H1 (cell line): ENCODE measurements around the gene DERL2. TPM values are rescaled to one million over a fixed set of nuclear protein-coding genes. Genes with fewer than 3 reads are reported as not detected.

Experiments used
- CTCF ChIA-PET: fragments of 300-600 bp; sonication (Branson Sonifier 250); formaldehyde crosslinking; loops from one replicate; lab custom pipeline; 2021; ENCODE audit not compliant: partially characterized antibody; lab: Charles Lee
- POLR2A ChIA-PET: fragments of 300-600 bp; sonication (Branson Sonifier 250); formaldehyde crosslinking; loops from one replicate; lab custom pipeline; 2021; ENCODE audit warnings: inconsistent platforms; ENCODE audit not compliant: partially characterized antibody; lab: Charles Lee
- DNase-seq, 2 experiments: peaks; one replicate each; pipeline versions ENCODE4 v3.0.0 to v3.0.0-alpha.2; 2010 to 2022; ENCODE audit warnings: low spot score in 2 of 2, low read depth in 1 of 2, mixed read lengths in 1 of 2
- FAIRE-seq: peaks from 2 replicates; lab custom pipeline; 2011; peaks lifted over from hg19 to GRCh38; lab: Jason Lieb, UNC
- H2AFZ ChIP-seq: 2 replicates; pipeline ENCODE4 v1.8.1; 2012; ENCODE audit warnings: low read length, inconsistent platforms
- H2AK5ac ChIP-seq: 2 replicates; pipeline ENCODE4 v1.6.1; 2013; ENCODE audit warnings: low read depth, low read length
- H2BK120ac ChIP-seq: replicated peaks from 2 replicates; pipeline ENCODE3; 2013; ENCODE audit warnings: low read depth, low read length, inconsistent platforms
- H2BK12ac ChIP-seq: 2 replicates; pipeline ENCODE4 v1.6.1; 2013; ENCODE audit warnings: low read depth, low read length
- H2BK15ac ChIP-seq: 2 replicates; pipeline ENCODE4 v1.6.1; 2013; ENCODE audit warnings: low read length
- H2BK20ac ChIP-seq: 2 replicates; pipeline ENCODE4 v1.6.1; 2013; ENCODE audit warnings: low read length
- H2BK5ac ChIP-seq: 2 replicates; pipeline ENCODE4 v1.6.1; 2013; ENCODE audit warnings: low read depth, low read length
- H3K14ac ChIP-seq: 2 replicates; pipeline ENCODE4 v1.6.1; 2013; ENCODE audit warnings: inconsistent platforms; ENCODE audit not compliant: insufficient read length
- H3K18ac ChIP-seq: 2 replicates; pipeline ENCODE4 v1.6.1; 2013; ENCODE audit warnings: low read length; ENCODE audit errors: extremely low read depth
- H3K23ac ChIP-seq: 2 replicates; pipeline ENCODE4 v1.6.1; 2013; ENCODE audit warnings: inconsistent platforms; ENCODE audit not compliant: insufficient read length
- H3K23me2 ChIP-seq: 2 replicates; pipeline ENCODE4 v1.6.1; 2013; ENCODE audit warnings: low read depth, low read length
- H3K27ac ChIP-seq: 2 replicates; pipeline ENCODE4 v1.6.1; 2011; ENCODE audit warnings: low read depth, low read length, inconsistent platforms
- H3K27me3 ChIP-seq, 4 experiments: replicated peaks in 1 of 4; 1 replicate in 1 of 4; 2 replicates in 3 of 4; pipeline versions ENCODE4 v1.6.1 to v1.8.1; 2011 to 2013; ENCODE audit warnings: low read length in 3 of 4, mild to moderate bottlenecking in 3 of 4, inconsistent platforms in 2 of 4, mixed read lengths in 2 of 4, moderate library complexity in 1 of 4; ENCODE audit not compliant: control insufficient read depth in 3 of 4, insufficient read depth in 3 of 4; ENCODE audit errors: extremely low read depth in 1 of 4
- H3K36me3 ChIP-seq, 4 experiments: 2 replicates each; pipeline versions ENCODE4 v1.6.1 to v1.8.1; 2011 to 2013; ENCODE audit warnings: mild to moderate bottlenecking in 4 of 4, low read length in 3 of 4, moderate library complexity in 2 of 4, control low read depth in 1 of 4, inconsistent platforms in 1 of 4; ENCODE audit not compliant: insufficient read depth in 4 of 4, control insufficient read depth in 2 of 4
- H3K4ac ChIP-seq: replicated peaks from 2 replicates; pipeline ENCODE3; 2013; ENCODE audit warnings: low read length, low read depth, mixed read lengths, inconsistent platforms; ENCODE audit not compliant: insufficient read length
- H3K4me1 ChIP-seq, 4 experiments: replicated peaks in 1 of 4; 1 replicate in 1 of 4; 2 replicates in 3 of 4; pipeline versions ENCODE4 v1.6.1 to v1.8.1; 2011 to 2013; ENCODE audit warnings: low read length in 3 of 4, inconsistent platforms in 2 of 4, mixed read lengths in 1 of 4; ENCODE audit not compliant: insufficient read depth in 4 of 4, control insufficient read depth in 3 of 4
- H3K4me2 ChIP-seq, 2 experiments: 2 replicates each; pipeline versions ENCODE4 v1.6.1 to v1.8.1; 2011 to 2013; ENCODE audit warnings: low read depth in 2 of 2, low read length in 2 of 2, control low read depth in 1 of 2, inconsistent platforms in 1 of 2, mild to moderate bottlenecking in 1 of 2; ENCODE audit not compliant: insufficient read depth in 1 of 2
- H3K4me3 ChIP-seq, 4 experiments: fragments of 200-600, 300-600 bp in 1 of 4; sonication (generic), shearing (Covaris generic), sonication (Bioruptor Twin) in 1 of 4; 2 replicates each; pipeline versions ENCODE4 v1.5.1 to v1.8.1; 2011 to 2016; ENCODE audit warnings: low read length in 4 of 4, low read depth in 3 of 4, control low read depth in 2 of 4, inconsistent platforms in 2 of 4, mild to moderate bottlenecking in 2 of 4, mixed read lengths in 1 of 4, moderate library complexity in 1 of 4; ENCODE audit not compliant: insufficient read depth in 2 of 4; ENCODE audit errors: extremely low read depth in 1 of 4
- H3K56ac ChIP-seq: replicated peaks from 2 replicates; pipeline ENCODE3; 2013; ENCODE audit warnings: low read depth, mild to moderate bottlenecking, mixed read lengths, low read length, inconsistent platforms; ENCODE audit not compliant: insufficient read length
- H3K79me1 ChIP-seq: 2 replicates; pipeline ENCODE4 v1.6.1; 2013; ENCODE audit warnings: low read depth, low read length, control low read depth
- H3K79me2 ChIP-seq, 2 experiments: 2 replicates each; pipeline versions ENCODE4 v1.6.1 to v1.8.1; 2012 to 2013; ENCODE audit warnings: low read length in 2 of 2, mild to moderate bottlenecking in 2 of 2, inconsistent platforms in 1 of 2; ENCODE audit not compliant: insufficient read depth in 2 of 2, control insufficient read depth in 1 of 2
- H3K9ac ChIP-seq, 4 experiments: replicated peaks in 1 of 4; 1 replicate in 1 of 4; 2 replicates in 3 of 4; pipeline versions ENCODE4 v1.6.1 to v1.8.1; 2011 to 2013; ENCODE audit warnings: low read depth in 3 of 4, low read length in 3 of 4, control low read depth in 2 of 4, mild to moderate bottlenecking in 2 of 4, moderate library complexity in 2 of 4, inconsistent platforms in 1 of 4; ENCODE audit errors: extremely low read depth in 1 of 4
- H3K9me3 ChIP-seq, 2 experiments: 2 replicates each; pipeline versions ENCODE4 v1.6.1 to v1.8.1; 2012 to 2013; ENCODE audit warnings: mild to moderate bottlenecking in 2 of 2, moderate library complexity in 2 of 2, control low read depth in 1 of 2, inconsistent platforms in 1 of 2, low read depth in 1 of 2, low read length in 1 of 2, mixed read lengths in 1 of 2; ENCODE audit not compliant: insufficient read depth in 2 of 2
- H4K20me1 ChIP-seq, 2 experiments: replicated peaks in 1 of 2; 2 replicates each; pipeline versions ENCODE3 to v1.8.1; 2011 to 2013; ENCODE audit warnings: inconsistent platforms in 2 of 2, low read length in 2 of 2, mild to moderate bottlenecking in 1 of 2; ENCODE audit not compliant: insufficient read depth in 2 of 2, control insufficient read depth in 1 of 2
- H4K5ac ChIP-seq: 2 replicates; pipeline ENCODE4 v1.6.1; 2013; ENCODE audit warnings: low read length, low read depth, mixed read lengths, inconsistent platforms; ENCODE audit not compliant: insufficient read length
- H4K8ac ChIP-seq: 2 replicates; pipeline ENCODE4 v1.8.0; 2013; ENCODE audit warnings: mild to moderate bottlenecking, moderate library complexity, low read length, inconsistent platforms; ENCODE audit not compliant: insufficient read depth; ENCODE audit errors: extremely low read depth
- H4K91ac ChIP-seq: replicated peaks from 2 replicates; pipeline ENCODE3; 2013; ENCODE audit warnings: low read length, mixed read lengths, inconsistent platforms; ENCODE audit not compliant: insufficient read length
- ATF2 ChIP-seq: IDR thresholded peaks from 2 replicates; pipeline ENCODE4 v1.6.1; 2012; ENCODE audit warnings: low read length, inconsistent platforms
- ATF3 ChIP-seq: IDR thresholded peaks from 2 replicates; pipeline ENCODE4 v1.6.1; 2011; ENCODE audit warnings: low read depth, mild to moderate bottlenecking, low read length; ENCODE audit not compliant: insufficient read depth
- CEBPB ChIP-seq: IDR thresholded peaks from 2 replicates; pipeline ENCODE4 v1.6.1; 2012; ENCODE audit warnings: low read depth, low read length
- HDAC2 ChIP-seq, 2 experiments: fragments of 300-600 bp in 1 of 2; sonication (generic) in 1 of 2; IDR thresholded peaks; 2 replicates each; pipeline ENCODE4 v1.6.1; 2011 to 2012; ENCODE audit warnings: low read depth in 2 of 2, low read length in 2 of 2, mild to moderate bottlenecking in 2 of 2, moderate library complexity in 2 of 2, borderline replicate concordance in 1 of 2, inconsistent platforms in 1 of 2
- JUN ChIP-seq: IDR thresholded peaks from 2 replicates; pipeline ENCODE4 v1.6.1; 2011; ENCODE audit warnings: low read depth, mild to moderate bottlenecking, improper control_type of control experiment, low read length
- POU5F1 ChIP-seq: IDR thresholded peaks from 2 replicates; pipeline ENCODE4 v1.6.1; 2011; ENCODE audit warnings: low read depth, mild to moderate bottlenecking, low read length, moderate library complexity
- SRF ChIP-seq: IDR thresholded peaks from 2 replicates; pipeline ENCODE4 v1.6.1; 2011; ENCODE audit warnings: mild to moderate bottlenecking, low read depth, low read length, moderate library complexity
- TCF12 ChIP-seq: IDR thresholded peaks from 2 replicates; pipeline ENCODE4 v1.6.1; 2011; ENCODE audit warnings: low read depth, mild to moderate bottlenecking, low read length
- WGBS, 2 experiments: shearing (Covaris generic) in 1 of 2; methylation state at CpG; one replicate each; pipeline versions ENCODE4 v1.1.6 to v1.1.7; 2013 to 2015; ENCODE audit warnings: low lambda C conversion rate in 2 of 2, mixed read lengths in 2 of 2, inconsistent platforms in 1 of 2, low coverage in 1 of 2, missing lambda C conversion rate in 1 of 2; ENCODE audit not compliant: insufficient replicate concordance in 2 of 2, insufficient coverage in 1 of 2, insufficient read length in 1 of 2; ENCODE audit errors: extremely low coverage in 1 of 2, missing lambda C conversion rate in 1 of 2; 5-methylcytosine and 5-hydroxymethylcytosine counted together
- polyA plus RNA-seq, 7 experiments: library from polyadenylated mRNA; depleted of rRNA in 3 of 7; stranded (reverse) in 5 of 7; unstranded in 2 of 7; fragments of >200 nt in 5 of 7; fragments of 200-250 nt in 2 of 7; gene quantifications; 1 replicate in 5 of 7; 2 replicates in 1 of 7; 4 replicates in 1 of 7; pipeline versions ENCODE4 v1.2.1 to v1.2.3, GENCODE V29; 2011 to 2013; ENCODE audit warnings: missing spikeins in 2 of 7, mixed read lengths in 2 of 7
- total RNA-seq: library from RNA; stranded (reverse); fragmentation: NEBNext Ultra II Directional; extraction: Animal tissue kit (Norgen Biotek cat#: 25700); gene quantifications from 2 replicates; pipeline ENCODE4 v1.2.1, GENCODE V29; 2021

DERL2 gene
- total and polyA plus RNA-seq, 2 of the 8 experiments (the other 6 are each of a cell fraction or from before 2014, with no cell fraction given), result 55.3 to 58.4 TPM

GRCh38 chr17:5444209-5444608 lies 41.8 kb downstream of the DERL2 start:
- H3K23ac ChIP-seq, result no peak overlapping the region
- no peak overlapping the region for H2AFZ ChIP-seq
- no peak overlapping the region for H2BK20ac ChIP-seq
- no peak overlapping the region for H2BK15ac ChIP-seq
- no peak overlapping the region for H2BK5ac ChIP-seq
- H2AK5ac ChIP-seq, result no peak overlapping the region
- H3K79me1 ChIP-seq, result peaks cover 9% of the 10 kb centered on the region
- H3K27ac ChIP-seq, result no peak overlapping the region
- no peak overlapping the region for H3K14ac ChIP-seq
- H2BK12ac ChIP-seq, result no peak overlapping the region
- peaks cover 3 to 14% of the 10 kb centered on the region in 2 experiments for H4K20me1 ChIP-seq
- no peak overlapping the region for H3K4me3 ChIP-seq
- peaks cover 0 to 10% of the 10 kb centered on the region in 2 experiments; a peak in 1 of 4 replicates for H3K79me2 ChIP-seq
- H3K4ac ChIP-seq, result no peak overlapping the region
- H3K4me2 ChIP-seq, result no peak overlapping the region
- H4K8ac ChIP-seq, result no peak overlapping the region; the same call in 1 of the 2 replicates
- no peak overlapping the region for H4K5ac ChIP-seq
- no peak for TF ChIP-seq HDAC2 (IDR thresholded peaks at IDR 0.05; ENCODE audit: borderline replicate concordance in 1 of 2, low read depth in 2 of 2, low read length in 2 of 2)
- no peak for TF ChIP-seq ATF2
- no peak for TF ChIP-seq ATF3
- TF ChIP-seq CEBPB, result no peak
- no peak for TF ChIP-seq POU5F1
- no peak for TF ChIP-seq JUN
- TF ChIP-seq TCF12, result no peak
- TF ChIP-seq SRF, result no peak
- FAIRE-seq, result no peak
- H3K23me2 ChIP-seq, result no peaks in the 10 kb centered on the region
- no peak overlapping the region for H4K91ac ChIP-seq
- no peak overlapping the region for H3K56ac ChIP-seq
- no peaks in the 10 kb centered on the region for H3K4me1 ChIP-seq
- no peak overlapping the region for H3K9ac ChIP-seq
- POLR2A ChIA-PET, result interaction anchor here (2.8 to 21.2 kb wide), 2 partner anchors 16 to 18 kb away, joined by 9 to 228 read pairs; no protein-coding TSS in a partner anchor
- CTCF ChIA-PET, result interaction anchor here (2.6 kb wide), 1 partner anchor 11 kb away, joined by 9 read pairs; no protein-coding TSS in a partner anchor
- no peaks in the 10 kb centered on the region for H3K9me3 ChIP-seq
- H2BK120ac ChIP-seq, result no peak overlapping the region
- H3K18ac ChIP-seq, result no peak overlapping the region
- H3K27me3 ChIP-seq, result no peaks in the 10 kb centered on the region
- WGBS, 2 experiments, result 97% methylated on average over 22 of the region's 22 CpGs; no CpG with 5 or more reads in 1 of the 2 experiments
- DNase-seq, result no peak
- H3K36me3 ChIP-seq, result peaks cover 15 to 55% (median 46%) of the 10 kb centered on the region in 4 experiments
